Neutrophil (primary cell): ENCODE results near the gene ITGA3.
A peak's percentile ranks its signal among the peaks of the same experiment; 100 is the strongest.

Experiments used
- H3K27ac ChIP-seq: fragments of 200-600 bp; sonication (generic); 2 replicates; pipeline ENCODE4 v1.5.1; 2016; ENCODE audit warnings: mild to moderate bottlenecking, moderate library complexity
- H3K27me3 ChIP-seq: fragments of 200-600 bp; sonication (generic); 2 replicates; pipeline ENCODE4 v1.6.0; 2016; ENCODE audit warnings: mild to moderate bottlenecking
- H3K36me3 ChIP-seq: fragments of 200-600 bp; sonication (generic); 2 replicates; pipeline ENCODE4 v1.5.1; 2017
- H3K4me1 ChIP-seq, 2 experiments: fragments of 200-600 bp in 1 of 2; sonication (generic) in 1 of 2; 1 replicate in 1 of 2; 2 replicates in 1 of 2; pipeline versions ENCODE4 v1.5.1 to v1.6.1; 2013 to 2016; ENCODE audit warnings: low read depth in 1 of 2, low read length in 1 of 2, mild to moderate bottlenecking in 1 of 2, moderate library complexity in 1 of 2; ENCODE audit not compliant: control insufficient read depth in 1 of 2, insufficient read depth in 1 of 2
- H3K4me3 ChIP-seq, 2 experiments: fragments of 200-600 bp in 1 of 2; sonication (generic) in 1 of 2; 1 replicate in 1 of 2; 2 replicates in 1 of 2; pipeline ENCODE4 v1.5.1; 2013 to 2016; ENCODE audit warnings: low read depth in 1 of 2, low read length in 1 of 2, mild to moderate bottlenecking in 1 of 2, moderate library complexity in 1 of 2
- H3K9me3 ChIP-seq: fragments of 200-600 bp; sonication (generic); 2 replicates; pipeline ENCODE4 v1.5.1; 2016
- TF ChIP-seq, protein P1 (sequence below): fragments of 200-600 bp; sonication (generic); IDR thresholded peaks from 2 replicates; pipeline ENCODE4 v1.5.1; 2016; ENCODE audit warnings: antibody characterized with exemption

ITGA3 gene

DNA sequence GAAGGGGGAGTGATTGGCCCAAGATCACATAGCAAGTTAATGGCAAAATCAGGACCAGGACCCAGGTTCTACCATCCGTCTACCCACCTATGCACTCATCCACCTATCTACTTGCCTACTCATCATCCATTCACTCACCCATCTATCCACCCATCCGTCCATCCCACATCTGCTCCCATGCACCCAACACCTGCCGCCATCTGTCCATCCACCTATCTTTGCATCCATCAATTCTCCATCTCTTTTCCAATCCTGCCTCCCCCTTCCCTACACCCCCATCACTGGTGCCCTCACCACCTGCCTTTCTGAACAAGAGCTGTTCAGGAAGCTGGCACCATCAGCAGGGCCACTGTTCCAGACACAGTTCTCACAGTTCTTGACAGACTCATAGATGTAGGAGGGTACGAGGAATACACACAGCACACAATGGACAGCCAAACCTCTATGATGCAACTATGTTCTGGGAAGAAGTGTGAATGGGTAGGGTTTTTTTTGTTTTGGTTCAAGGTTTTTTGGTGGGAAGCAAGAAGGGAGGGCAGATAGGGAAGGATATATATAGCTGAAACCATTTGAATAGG, 69.6 kb downstream of the ITGA3 start:
- Histone ChIP-seq H3K36me3 (no peaks in the 10 kb centered on the region), H3K27ac (no peak overlapping the region), H3K27me3 (peaks cover 100% of the 10 kb centered on the region), H3K9me3 (no peaks in the 10 kb centered on the region), H3K4me3 (no peak overlapping the region), H3K4me1 (peaks cover 14 to 33% of the 10 kb centered on the region in 2 experiments)
- TF ChIP-seq, protein P1, sequence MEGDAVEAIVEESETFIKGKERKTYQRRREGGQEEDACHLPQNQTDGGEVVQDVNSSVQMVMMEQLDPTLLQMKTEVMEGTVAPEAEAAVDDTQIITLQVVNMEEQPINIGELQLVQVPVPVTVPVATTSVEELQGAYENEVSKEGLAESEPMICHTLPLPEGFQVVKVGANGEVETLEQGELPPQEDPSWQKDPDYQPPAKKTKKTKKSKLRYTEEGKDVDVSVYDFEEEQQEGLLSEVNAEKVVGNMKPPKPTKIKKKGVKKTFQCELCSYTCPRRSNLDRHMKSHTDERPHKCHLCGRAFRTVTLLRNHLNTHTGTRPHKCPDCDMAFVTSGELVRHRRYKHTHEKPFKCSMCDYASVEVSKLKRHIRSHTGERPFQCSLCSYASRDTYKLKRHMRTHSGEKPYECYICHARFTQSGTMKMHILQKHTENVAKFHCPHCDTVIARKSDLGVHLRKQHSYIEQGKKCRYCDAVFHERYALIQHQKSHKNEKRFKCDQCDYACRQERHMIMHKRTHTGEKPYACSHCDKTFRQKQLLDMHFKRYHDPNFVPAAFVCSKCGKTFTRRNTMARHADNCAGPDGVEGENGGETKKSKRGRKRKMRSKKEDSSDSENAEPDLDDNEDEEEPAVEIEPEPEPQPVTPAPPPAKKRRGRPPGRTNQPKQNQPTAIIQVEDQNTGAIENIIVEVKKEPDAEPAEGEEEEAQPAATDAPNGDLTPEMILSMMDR = no peak

DNA sequence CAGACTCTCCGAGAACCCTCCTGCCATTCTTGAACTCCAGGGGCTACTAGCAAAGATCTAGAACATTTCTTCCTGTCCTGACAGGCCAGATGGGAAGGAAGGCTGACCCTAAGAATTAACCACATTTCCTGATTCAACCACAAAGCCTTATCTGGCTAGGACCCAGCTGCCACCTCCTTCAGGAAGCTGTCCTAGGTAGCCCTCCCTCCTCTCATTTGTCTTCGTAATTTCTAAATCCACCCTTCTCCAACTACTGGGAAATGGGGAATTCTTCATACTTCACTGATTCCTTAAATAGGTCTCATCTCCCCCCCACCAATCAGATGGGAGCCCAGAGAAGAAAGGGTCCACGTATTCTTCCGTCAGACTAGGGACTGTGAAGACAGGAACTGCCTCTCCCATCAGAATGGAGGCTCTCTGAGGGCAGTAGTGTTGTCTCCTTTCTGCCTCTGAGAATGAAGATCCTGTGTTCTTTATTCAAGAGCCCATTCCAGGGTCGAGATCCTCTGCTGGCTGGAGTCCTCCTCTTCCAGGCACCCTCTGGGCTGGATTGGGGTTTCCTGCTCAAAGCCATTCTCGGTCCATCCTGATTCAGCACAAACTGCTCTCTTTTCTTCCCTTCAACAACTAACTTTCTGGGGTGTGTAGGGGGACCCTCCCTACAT, 71.9 kb downstream of the ITGA3 start:
- TF ChIP-seq, protein P1 = no peak
- no peak overlapping the region for H3K4me3 ChIP-seq
- H3K27ac ChIP-seq = no peak overlapping the region
- H3K4me1 ChIP-seq = peaks cover 14 to 33% of the 10 kb centered on the region in 2 experiments
- no peaks in the 10 kb centered on the region for H3K9me3 ChIP-seq
- peaks cover 93% of the 10 kb centered on the region for H3K27me3 ChIP-seq
- H3K36me3 ChIP-seq = peaks cover 5% of the 10 kb centered on the region

DNA sequence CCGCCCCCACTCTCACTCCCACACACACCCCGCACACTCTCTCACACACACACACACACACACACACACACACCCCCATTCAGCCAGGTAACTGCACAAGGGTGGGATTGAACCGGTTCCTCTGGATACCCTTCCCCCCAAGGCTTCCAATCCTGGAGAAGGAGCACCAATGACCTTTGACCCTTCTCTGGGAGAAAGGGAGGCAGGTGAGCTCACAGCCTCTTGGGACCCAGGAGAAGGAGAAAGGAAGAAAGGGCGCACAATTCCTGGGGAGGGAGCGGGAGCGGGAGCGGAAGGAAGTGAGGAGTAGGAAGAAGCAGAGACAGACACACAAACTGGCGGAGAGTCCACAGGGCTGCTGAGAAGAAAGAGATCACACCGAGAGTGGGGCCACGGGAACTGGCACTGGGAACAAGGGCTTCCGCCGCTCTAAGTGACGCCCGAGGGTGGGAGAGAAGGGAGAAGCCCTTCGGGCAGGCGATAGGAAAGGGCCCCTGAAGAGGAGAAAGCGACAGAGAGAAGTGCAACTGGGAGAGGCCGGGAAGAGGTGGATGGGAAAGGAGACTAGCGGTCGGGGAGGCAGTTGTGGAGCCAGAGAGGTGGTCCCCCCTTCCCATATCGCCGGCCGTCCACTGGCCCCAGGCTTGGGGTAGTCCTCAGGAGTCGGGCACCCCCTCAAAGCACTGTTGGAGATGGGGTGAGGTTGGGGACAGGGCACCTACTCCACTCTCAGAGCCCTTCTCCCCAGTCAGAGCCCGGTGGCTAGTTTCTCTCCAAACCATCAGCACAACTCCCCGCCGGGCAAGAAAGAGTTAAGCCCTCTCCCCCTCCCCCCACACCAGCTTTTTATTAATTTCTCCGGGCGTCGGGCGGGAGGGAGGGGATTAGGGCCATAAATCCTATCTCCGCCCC, 72.8 kb downstream of the ITGA3 start:
- peaks cover 14 to 33% of the 10 kb centered on the region in 2 experiments for H3K4me1 ChIP-seq
- H3K27me3 ChIP-seq = peaks cover 85% of the 10 kb centered on the region
- H3K27ac ChIP-seq = no peak overlapping the region
- TF ChIP-seq, protein P1 = no peak
- no peaks in the 10 kb centered on the region for H3K9me3 ChIP-seq
- peak overlapping the region in 1 of 2 experiments; percentile 14 for H3K4me3 ChIP-seq
- peaks cover 13% of the 10 kb centered on the region for H3K36me3 ChIP-seq

DNA sequence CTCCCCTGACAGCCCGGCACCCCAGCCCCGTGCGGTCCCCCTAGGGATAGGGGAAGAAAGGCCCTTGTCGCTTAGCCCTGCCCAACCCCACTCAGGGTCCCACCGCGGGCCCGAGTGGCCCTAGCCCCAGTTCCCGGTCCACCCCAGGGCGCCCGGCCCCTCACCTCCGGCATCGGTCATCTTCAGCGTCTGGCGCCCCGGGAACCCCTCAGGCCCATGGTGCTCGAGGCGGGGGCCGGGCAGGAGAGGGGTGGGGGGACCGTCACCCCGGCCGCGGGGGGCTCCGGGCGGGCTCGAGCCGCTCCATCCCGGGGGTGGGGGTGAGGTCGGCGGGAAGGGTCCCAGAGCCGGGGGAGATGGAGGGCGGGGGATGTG, 73.4 kb downstream of the ITGA3 start:
- H3K4me1 ChIP-seq = peaks cover 14 to 33% of the 10 kb centered on the region in 2 experiments
- peak overlapping the region in 1 of 2 experiments; percentile 14 for H3K4me3 ChIP-seq
- TF ChIP-seq, protein P1 = no peak

DNA sequence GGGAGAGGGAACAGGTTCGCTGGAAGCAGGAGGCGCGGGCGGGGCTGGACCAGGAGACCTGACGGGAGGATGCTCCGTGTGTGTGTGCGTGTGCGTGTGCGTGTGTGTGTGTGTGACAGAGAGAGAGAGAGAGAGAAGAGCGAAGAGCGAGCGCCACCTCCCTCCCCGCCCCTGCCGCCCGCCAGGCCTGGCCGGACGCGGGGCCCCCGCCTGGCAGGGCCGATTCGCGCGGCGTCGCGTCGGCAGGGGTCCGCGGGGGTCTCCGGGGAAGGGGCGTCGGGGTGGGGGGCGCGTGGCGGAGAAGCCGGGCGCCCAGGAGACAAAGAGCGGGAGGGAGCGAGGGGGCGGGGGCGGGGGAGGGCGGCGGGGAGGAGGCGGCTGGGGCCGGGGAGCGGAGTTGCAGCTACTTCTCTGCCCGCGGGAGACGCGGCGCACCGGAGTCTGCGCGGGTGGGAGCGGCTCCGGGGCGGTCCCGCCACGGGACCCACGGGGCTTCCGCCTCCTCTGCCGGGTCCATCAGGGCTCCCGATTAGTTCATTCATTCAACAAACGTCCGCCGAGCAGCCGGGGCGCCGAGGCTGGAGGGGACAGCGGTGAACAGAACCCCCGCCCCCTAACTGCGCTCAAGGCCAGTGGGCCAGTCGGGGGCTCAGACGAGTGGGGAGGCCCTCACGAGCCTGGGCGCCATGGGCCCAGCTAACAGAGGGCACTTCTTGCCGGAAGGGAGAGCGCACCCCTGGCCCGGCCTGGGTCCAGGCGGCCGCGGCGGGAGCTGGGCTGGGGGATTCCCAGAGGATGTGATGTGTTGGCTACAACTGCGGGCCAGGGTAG, 74.0 kb downstream of the ITGA3 start, which contains the start of gene SAMD14:
Gene SAMD14, minus strand, starts transcription at position 433 of the 831 bp plus-strand sequence. CDS start 5,201 bp downstream, outside the sequence.
- H3K27ac ChIP-seq = no peak within 1 kb of the TSS
- H3K4me3 ChIP-seq = peak within 1 kb of the TSS in 1 of 2 experiments; percentile 32
- no peaks in the 10 kb centered on the region for H3K9me3 ChIP-seq
- TF ChIP-seq, protein P1 = no peak
- peaks cover 72% of the 10 kb centered on the region for H3K27me3 ChIP-seq
- H3K4me1 ChIP-seq = peaks cover 14 to 33% of the 10 kb centered on the region in 2 experiments
- H3K36me3 ChIP-seq = peaks cover 26% of the 10 kb centered on the region

More for the DNA sequence above, 73.4 kb downstream of the ITGA3 start:
- Histone ChIP-seq H3K27ac (no peak overlapping the region), H3K36me3 (peaks cover 20% of the 10 kb centered on the region), H3K9me3 (no peaks in the 10 kb centered on the region), H3K27me3 (peaks cover 78% of the 10 kb centered on the region)
